ENCODE data around the gene ZFYVE27.

ZFYVE27 gene

DNA sequence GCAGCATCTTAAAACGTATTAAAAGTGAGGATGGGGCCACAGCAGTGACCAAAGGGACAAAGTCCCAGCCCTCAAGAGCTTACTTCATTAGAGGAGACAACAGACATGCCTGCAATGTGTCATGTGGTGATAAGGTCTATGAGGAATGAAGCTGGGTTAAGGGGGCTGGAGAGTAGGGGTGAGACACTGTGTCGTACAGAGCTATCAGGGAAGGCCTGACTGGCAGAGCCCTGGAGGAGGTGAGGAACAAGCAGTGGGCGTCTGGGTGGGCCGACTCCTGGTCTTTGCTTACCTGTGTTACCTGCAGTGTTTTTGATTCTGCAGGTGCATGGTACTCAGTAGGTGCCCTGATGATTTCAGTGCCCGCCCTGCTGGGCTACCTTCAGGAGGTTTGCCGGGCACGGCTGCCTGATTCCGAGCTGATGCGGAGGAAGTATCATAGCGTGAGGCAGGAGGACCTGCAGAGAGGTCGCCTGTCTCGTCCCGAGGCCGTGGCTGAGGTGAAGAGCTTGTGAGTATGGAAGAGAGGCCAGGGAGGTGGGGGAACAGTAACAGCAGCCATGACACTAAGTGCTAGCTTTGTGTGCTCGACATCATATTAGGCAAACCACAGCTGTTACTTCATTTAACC lies 7.6 kb downstream of the ZFYVE27 start:
- peaks cover 82 to 97% (median 92%) of the 10 kb centered on the region in 11 experiments for H3K36me3 ChIP-seq
- H3K4me2 ChIP-seq = no peak overlapping the region

GRCh38 chr10:97747573-97747972 lies 10.6 kb downstream of the ZFYVE27 start:
- Histone ChIP-seq H4K20me1 (peaks cover 50 to 100% (median 87%) of the 10 kb centered on the region in 11 experiments), H3K27me3 (no peaks in the 10 kb centered on the region), H3K27ac (no peak overlapping the region), H3K9me3 (replicated peaks in 1 of 11) (no peaks in the 10 kb centered on the region), H3K4me2 (no peak overlapping the region), H3K9ac (peak overlapping the region in 3 of 11 experiments; percentile 6 to 19 (median 8); a peak in 2 of 22 replicates), H3K4me3 (no peak overlapping the region), H3K4me1 (peaks cover 0 to 12% (median 7%) of the 10 kb centered on the region in 10 experiments; a peak in 12 of 20 replicates), H3K36me3 (peaks cover 98 to 100% (median 100%) of the 10 kb centered on the region in 11 experiments)
- no peak for TF ChIP-seq Cebpa-rat (IDR thresholded peaks at IDR 0.05)

More for the DNA sequence above, 7.6 kb downstream of the ZFYVE27 start:
- H4K20me1 ChIP-seq = peaks cover 65 to 100% (median 92%) of the 10 kb centered on the region in 11 experiments
- H3K4me3 ChIP-seq = no peak overlapping the region
- peaks cover 17 to 42% (median 34%) of the 10 kb centered on the region in 10 experiments for H3K4me1 ChIP-seq
- no peaks in the 10 kb centered on the region for H3K9me3 ChIP-seq (replicated peaks in 1 of 11)
- no peak overlapping the region for H3K27ac ChIP-seq
- H3K27me3 ChIP-seq = no peaks in the 10 kb centered on the region
- no peak overlapping the region for H3K9ac ChIP-seq
- TF ChIP-seq Cebpa-rat (IDR thresholded peaks at IDR 0.05) = no peak

DNA sequence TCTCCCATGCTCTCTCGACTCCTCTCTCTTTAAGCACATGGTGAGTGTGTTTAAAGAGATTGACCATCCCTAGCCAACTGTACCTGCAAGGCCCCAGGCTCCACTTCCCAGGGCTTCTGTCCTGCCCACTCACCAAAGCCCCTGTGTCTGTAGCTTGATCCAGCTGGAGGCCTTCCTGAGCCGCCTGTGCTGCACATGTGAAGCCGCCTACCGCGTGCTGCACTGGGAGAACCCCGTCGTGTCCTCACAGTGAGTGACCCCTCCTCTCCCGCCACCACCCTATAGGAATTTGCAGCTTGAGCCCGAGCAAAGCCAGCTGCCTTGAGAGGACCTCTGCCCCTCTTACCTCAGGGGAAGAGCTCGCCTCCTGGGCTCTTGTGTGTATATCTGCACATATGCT lies 11.2 kb downstream of the ZFYVE27 start:
- Histone ChIP-seq H3K4me2 (no peak overlapping the region), H3K9me3 (replicated peaks in 1 of 11) (no peaks in the 10 kb centered on the region), H3K9ac (0 out of 22 replicates have a peak overlapping the region, but pooled peaks of 3 of the 11 experiments have one; percentile 4 to 8 (median 6)), H4K20me1 (peaks cover 44 to 99% (median 82%) of the 10 kb centered on the region in 11 experiments), H3K4me1 (peaks cover 0 to 8% (median 3%) of the 10 kb centered on the region in 10 experiments; a peak in 10 of 20 replicates), H3K27me3 (no peaks in the 10 kb centered on the region), H3K4me3 (no peak overlapping the region), H3K36me3 (peaks cover 98 to 100% (median 100%) of the 10 kb centered on the region in 11 experiments), H3K27ac (no peak overlapping the region)
- TF ChIP-seq Cebpa-rat (IDR thresholded peaks at IDR 0.05) = no peak

GRCh38 chr10:97752956-97753355 lies 16.0 kb downstream of the ZFYVE27 start:
- no peak for TF ChIP-seq Cebpa-rat (IDR thresholded peaks at IDR 0.05)
- Histone ChIP-seq H3K9me3 (replicated peaks in 1 of 11) (no peaks in the 10 kb centered on the region), H3K4me3 (no peak overlapping the region), H3K4me1 (no peaks in the 10 kb centered on the region), H4K20me1 (peaks cover 17 to 98% (median 84%) of the 10 kb centered on the region in 11 experiments; a peak in 21 of 22 replicates), H3K9ac (no peak overlapping the region), H3K4me2 (no peak overlapping the region), H3K36me3 (peaks cover 99 to 100% (median 100%) of the 10 kb centered on the region in 11 experiments), H3K27ac (no peak overlapping the region), H3K27me3 (no peaks in the 10 kb centered on the region)

- Histone ChIP-seq H3K4me1 (no peaks in the 10 kb centered on the region), H3K9me3 (replicated peaks in 1 of 11) (no peaks in the 10 kb centered on the region), H3K36me3 (peaks cover 93 to 100% (median 98%) of the 10 kb centered on the region in 11 experiments), H4K20me1 (peaks cover 7 to 93% (median 70%) of the 10 kb centered on the region in 11 experiments; a peak in 21 of 22 replicates), H3K4me2 (no peak overlapping the region), H3K4me3 (no peak overlapping the region), H3K9ac (no peak overlapping the region), H3K27me3 (no peaks in the 10 kb centered on the region), H3K27ac (no peak overlapping the region)
- no peak for TF ChIP-seq Cebpa-rat (IDR thresholded peaks at IDR 0.05)
Observed at GRCh38 chr10:97754726-97755125, 17.8 kb downstream of the ZFYVE27 start.

DNA sequence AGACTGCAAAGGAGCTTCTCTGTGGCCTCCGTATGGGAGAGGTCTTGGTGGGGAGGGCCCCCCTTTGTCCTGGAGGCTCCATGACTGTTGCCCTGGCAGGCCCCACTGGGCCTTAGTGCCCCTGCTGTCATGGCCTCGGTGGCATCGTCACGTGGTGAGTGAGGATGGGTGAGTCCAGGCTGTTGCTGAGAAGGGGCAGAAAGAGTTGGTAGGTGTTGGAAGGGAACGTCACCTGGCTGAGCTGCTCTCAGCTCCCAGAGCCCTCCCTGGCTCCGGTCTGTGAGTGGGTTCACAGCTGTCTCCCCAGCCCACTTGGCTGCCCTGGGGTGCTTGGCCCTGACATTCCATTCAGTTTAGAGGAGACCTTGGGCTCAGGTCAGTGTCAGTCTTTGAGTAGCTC lies 18.8 kb downstream of the ZFYVE27 start:
- no peak overlapping the region for H3K9ac ChIP-seq
- peaks cover 7 to 94% (median 67%) of the 10 kb centered on the region in 11 experiments; a peak in 21 of 22 replicates for H4K20me1 ChIP-seq
- no peak overlapping the region for H3K27ac ChIP-seq
- H3K4me1 ChIP-seq = no peaks in the 10 kb centered on the region
- no peak overlapping the region for H3K4me2 ChIP-seq
- no peak overlapping the region for H3K4me3 ChIP-seq
- no peaks in the 10 kb centered on the region for H3K27me3 ChIP-seq
- no peak for TF ChIP-seq Cebpa-rat (IDR thresholded peaks at IDR 0.05)
- no peaks in the 10 kb centered on the region for H3K9me3 ChIP-seq (replicated peaks in 1 of 11)
- H3K36me3 ChIP-seq = peaks cover 93 to 100% (median 98%) of the 10 kb centered on the region in 11 experiments

DNA sequence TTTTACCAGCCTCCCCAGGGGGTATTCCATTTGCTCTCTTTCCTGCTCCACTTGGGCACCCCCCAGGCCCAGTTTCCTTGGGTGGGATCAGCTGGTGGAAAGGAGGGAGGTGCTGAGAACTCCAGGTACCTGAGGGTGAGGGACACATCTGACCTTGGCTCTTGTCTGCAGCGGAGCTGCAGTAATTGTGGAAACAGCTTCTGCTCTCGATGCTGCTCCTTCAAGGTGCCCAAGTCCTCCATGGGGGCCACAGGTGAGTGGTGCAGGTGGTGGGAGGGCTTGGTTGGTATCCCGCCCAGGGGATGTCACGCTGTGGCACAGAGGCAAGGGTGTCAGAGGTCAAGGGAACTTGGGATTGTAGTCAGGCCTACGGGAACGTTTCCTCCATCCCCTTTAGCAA lies 20.5 kb downstream of the ZFYVE27 start:
- Histone ChIP-seq H3K4me1 (peaks cover 0 to 6% (median 0%) of the 10 kb centered on the region in 10 experiments; a peak in 3 of 20 replicates), H3K27ac (no peak overlapping the region), H3K9ac (no peak overlapping the region), H3K36me3 (peaks cover 93 to 100% (median 98%) of the 10 kb centered on the region in 11 experiments), H3K9me3 (replicated peaks in 1 of 11) (no peaks in the 10 kb centered on the region), H3K4me3 (no peak overlapping the region), H3K4me2 (no peak overlapping the region), H4K20me1 (peaks cover 7 to 93% (median 58%) of the 10 kb centered on the region in 11 experiments; a peak in 20 of 22 replicates), H3K27me3 (no peaks in the 10 kb centered on the region)
- TF ChIP-seq Cebpa-rat (IDR thresholded peaks at IDR 0.05) = no peak

DNA sequence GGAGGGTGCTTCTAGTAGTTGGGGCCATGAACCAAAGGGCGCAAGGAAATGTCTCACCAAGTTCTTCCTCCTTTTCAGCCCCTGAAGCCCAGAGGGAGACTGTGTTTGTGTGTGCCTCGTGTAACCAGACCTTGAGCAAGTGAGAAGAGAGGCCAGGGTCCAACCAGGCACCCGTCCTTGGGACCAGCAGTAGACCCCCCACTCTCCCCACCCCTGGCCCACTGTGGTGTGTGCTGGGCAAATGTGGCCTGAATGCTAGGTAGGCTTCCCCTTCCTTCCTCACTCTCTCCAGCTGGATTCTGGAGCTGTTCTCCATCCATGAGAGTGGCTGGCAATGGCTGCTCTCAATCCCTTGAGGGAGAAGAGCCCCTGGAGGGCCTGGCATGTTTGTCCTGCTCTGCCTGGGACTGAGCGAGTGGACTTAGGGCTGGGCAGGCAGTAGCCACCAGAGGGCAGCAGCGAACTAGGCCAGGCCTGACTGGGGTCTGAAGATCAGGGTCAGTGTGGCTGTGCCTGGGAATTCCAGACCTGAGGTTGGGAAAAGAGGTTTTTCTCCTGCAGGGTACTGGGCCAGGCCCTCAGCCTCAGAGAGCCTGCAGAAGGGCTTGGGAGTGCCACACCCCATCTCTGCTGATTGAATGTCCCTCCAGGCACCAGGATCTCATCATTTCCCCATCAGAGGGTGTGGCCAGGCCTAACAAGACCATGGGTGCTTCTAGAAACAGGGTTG lies 22.4 kb downstream of the ZFYVE27 start:
- H3K9ac ChIP-seq = no peak overlapping the region; a peak in 1 of 22 replicates
- no peaks in the 10 kb centered on the region for H3K9me3 ChIP-seq (replicated peaks in 1 of 11)
- TF ChIP-seq Cebpa-rat (IDR thresholded peaks at IDR 0.05) = no peak
- H3K27me3 ChIP-seq = no peaks in the 10 kb centered on the region
- H3K4me2 ChIP-seq = no peak overlapping the region
- peaks cover 74 to 90% (median 85%) of the 10 kb centered on the region in 11 experiments for H3K36me3 ChIP-seq
- H3K27ac ChIP-seq = no peak overlapping the region
- peaks cover 7 to 89% (median 47%) of the 10 kb centered on the region in 11 experiments; a peak in 20 of 22 replicates for H4K20me1 ChIP-seq
- H3K4me1 ChIP-seq = peaks cover 0 to 24% (median 15%) of the 10 kb centered on the region in 10 experiments; a peak in 16 of 20 replicates
- H3K4me3 ChIP-seq = no peak overlapping the region

GRCh38 chr10:97759946-97760345 lies 23.0 kb downstream of the ZFYVE27 start:
- no peak overlapping the region for H3K4me2 ChIP-seq
- peaks cover under 1 to 89% (median 47%) of the 10 kb centered on the region in 11 experiments; a peak in 20 of 22 replicates for H4K20me1 ChIP-seq
- H3K4me1 ChIP-seq = peaks cover 0 to 30% (median 21%) of the 10 kb centered on the region in 10 experiments; a peak in 16 of 20 replicates
- no peak overlapping the region for H3K4me3 ChIP-seq
- no peaks in the 10 kb centered on the region for H3K9me3 ChIP-seq (replicated peaks in 1 of 11)
- no peak overlapping the region for H3K9ac ChIP-seq
- H3K36me3 ChIP-seq = peaks cover 68 to 84% (median 79%) of the 10 kb centered on the region in 11 experiments
- H3K27ac ChIP-seq = no peak overlapping the region
- no peak for TF ChIP-seq Cebpa-rat (IDR thresholded peaks at IDR 0.05)
- H3K27me3 ChIP-seq = no peaks in the 10 kb centered on the region
